Measurements from ENCODE around the gene MAP3K14. TPM values are rescaled to one million over a fixed set of nuclear protein-coding genes. Genes with fewer than 3 reads are reported as not detected.

Gene MAP3K14
- total RNA-seq, 1 donor from 2014 or later, result 11.5 TPM

GRCh38 chr17:45313996-45314740 is 2.7 kb downstream of the MAP3K14 start:
- DNase-seq (ENCODE audit: low read depth, low spot score), result no peak
- Mint-ChIP-seq H3K36me3 (ENCODE audit: low read depth) (peaks cover 3% of the 10 kb centered on the region), H3K27ac (ENCODE audit: unreplicated experiment) (no peak overlapping the region), H3K27me3 (ENCODE audit: low read depth) (no peaks in the 10 kb centered on the region), H3K4me3 (peak overlapping the region; percentile 95), H3K9me3 (no peaks in the 10 kb centered on the region), H3K4me1 (peaks cover 50% of the 10 kb centered on the region)
- no peak for TF ChIP-seq CTCF (conservative IDR thresholded peaks at IDR 0.05)

- no peak for DNase-seq (ENCODE audit: low read depth, low spot score)
- Mint-ChIP-seq H3K27ac (ENCODE audit: unreplicated experiment) (peak overlapping the region; percentile 16), H3K9me3 (no peaks in the 10 kb centered on the region), H3K4me1 (peaks cover 47% of the 10 kb centered on the region), H3K36me3 (ENCODE audit: low read depth) (peaks cover 5% of the 10 kb centered on the region), H3K27me3 (ENCODE audit: low read depth) (no peaks in the 10 kb centered on the region), H3K4me3 (peak overlapping the region; percentile 42)
- TF ChIP-seq CTCF (conservative IDR thresholded peaks at IDR 0.05), result no peak
Measured at GRCh38 chr17:45313421-45313771, 3.4 kb downstream of the MAP3K14 start.

- Mint-ChIP-seq H3K27ac (ENCODE audit: unreplicated experiment) (peak overlapping the region; percentile 16), H3K4me1 (peaks cover 48% of the 10 kb centered on the region), H3K27me3 (ENCODE audit: low read depth) (no peaks in the 10 kb centered on the region), H3K36me3 (ENCODE audit: low read depth) (peaks cover 5% of the 10 kb centered on the region), H3K4me3 (peak overlapping the region; percentile 42), H3K9me3 (no peaks in the 10 kb centered on the region)
- no peak for TF ChIP-seq CTCF (conservative IDR thresholded peaks at IDR 0.05)
- no peak for DNase-seq (ENCODE audit: low read depth, low spot score)
Measured at GRCh38 chr17:45312477-45313420, 4.1 kb downstream of the MAP3K14 start.

DNA sequence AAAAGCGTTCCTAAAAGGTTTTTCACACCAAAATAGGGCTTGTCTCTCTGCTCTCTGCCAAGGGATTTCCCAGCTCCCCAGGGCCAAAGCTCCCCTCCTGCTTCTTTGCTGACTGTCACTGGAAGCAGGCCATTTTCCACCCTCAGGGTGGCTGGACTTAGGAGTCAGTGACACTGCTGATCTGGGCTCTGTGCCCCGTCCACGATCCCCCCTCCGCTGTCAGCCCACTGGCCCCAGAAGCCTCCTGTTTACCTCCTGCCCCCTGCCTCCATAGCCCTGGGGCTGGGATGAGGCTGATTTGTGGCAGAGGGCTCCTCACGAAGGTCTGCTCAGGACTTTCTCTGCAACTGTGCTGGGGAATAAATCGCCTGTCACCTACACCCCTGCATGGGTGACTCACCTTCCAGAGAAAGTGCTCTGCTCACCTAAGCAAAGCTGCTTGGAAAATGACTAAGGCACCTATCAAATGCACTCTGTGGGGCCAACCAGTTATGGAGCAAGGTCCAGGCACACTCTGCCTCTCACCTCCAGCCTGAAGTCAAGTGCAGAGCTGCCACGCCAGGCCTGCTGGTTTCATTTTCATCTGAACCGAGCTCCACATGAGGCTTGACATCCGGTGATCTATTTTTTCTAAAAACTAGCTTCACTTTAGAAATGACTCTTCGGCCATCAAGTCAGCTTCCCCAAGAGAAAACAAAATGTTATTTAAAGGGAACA is 4.9 kb downstream of the MAP3K14 start:
- Mint-ChIP-seq H3K27ac (ENCODE audit: unreplicated experiment) (no peak overlapping the region), H3K36me3 (ENCODE audit: low read depth) (peaks cover 5% of the 10 kb centered on the region), H3K27me3 (ENCODE audit: low read depth) (no peaks in the 10 kb centered on the region), H3K4me1 (peaks cover 44% of the 10 kb centered on the region), H3K9me3 (no peaks in the 10 kb centered on the region), H3K4me3 (no peak overlapping the region)
- no peak for TF ChIP-seq CTCF (conservative IDR thresholded peaks at IDR 0.05)
- no peak for DNase-seq (ENCODE audit: low read depth, low spot score)

- TF ChIP-seq CTCF (conservative IDR thresholded peaks at IDR 0.05), result no peak
- H3K27ac Mint-ChIP-seq (ENCODE audit: unreplicated experiment), result no peak overlapping the region
- no peak for DNase-seq (ENCODE audit: low read depth, low spot score)
- H3K27me3 Mint-ChIP-seq (ENCODE audit: low read depth), result no peaks in the 10 kb centered on the region
- peaks cover 47% of the 10 kb centered on the region for H3K4me1 Mint-ChIP-seq
- no peaks in the 10 kb centered on the region for H3K9me3 Mint-ChIP-seq
- H3K4me3 Mint-ChIP-seq, result no peak overlapping the region
- peaks cover 5% of the 10 kb centered on the region for H3K36me3 Mint-ChIP-seq (ENCODE audit: low read depth)
Measured at GRCh38 chr17:45311401-45311759, 5.4 kb downstream of the MAP3K14 start.
